NCI-H1436 treated with DMSO at 0.1 percent for 48 hours (cell line): ENCODE data around the gene LPCAT2.
A peak's percentile ranks its signal among the peaks of the same experiment; 100 is the strongest.

ENCODE experiments used
- DNase-seq: peaks from one replicate; lab custom pipeline; 2025; lab: John Stamatoyannopoulos, UW

LPCAT2 gene, protein sequence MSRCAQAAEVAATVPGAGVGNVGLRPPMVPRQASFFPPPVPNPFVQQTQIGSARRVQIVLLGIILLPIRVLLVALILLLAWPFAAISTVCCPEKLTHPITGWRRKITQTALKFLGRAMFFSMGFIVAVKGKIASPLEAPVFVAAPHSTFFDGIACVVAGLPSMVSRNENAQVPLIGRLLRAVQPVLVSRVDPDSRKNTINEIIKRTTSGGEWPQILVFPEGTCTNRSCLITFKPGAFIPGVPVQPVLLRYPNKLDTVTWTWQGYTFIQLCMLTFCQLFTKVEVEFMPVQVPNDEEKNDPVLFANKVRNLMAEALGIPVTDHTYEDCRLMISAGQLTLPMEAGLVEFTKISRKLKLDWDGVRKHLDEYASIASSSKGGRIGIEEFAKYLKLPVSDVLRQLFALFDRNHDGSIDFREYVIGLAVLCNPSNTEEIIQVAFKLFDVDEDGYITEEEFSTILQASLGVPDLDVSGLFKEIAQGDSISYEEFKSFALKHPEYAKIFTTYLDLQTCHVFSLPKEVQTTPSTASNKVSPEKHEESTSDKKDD

DNA sequence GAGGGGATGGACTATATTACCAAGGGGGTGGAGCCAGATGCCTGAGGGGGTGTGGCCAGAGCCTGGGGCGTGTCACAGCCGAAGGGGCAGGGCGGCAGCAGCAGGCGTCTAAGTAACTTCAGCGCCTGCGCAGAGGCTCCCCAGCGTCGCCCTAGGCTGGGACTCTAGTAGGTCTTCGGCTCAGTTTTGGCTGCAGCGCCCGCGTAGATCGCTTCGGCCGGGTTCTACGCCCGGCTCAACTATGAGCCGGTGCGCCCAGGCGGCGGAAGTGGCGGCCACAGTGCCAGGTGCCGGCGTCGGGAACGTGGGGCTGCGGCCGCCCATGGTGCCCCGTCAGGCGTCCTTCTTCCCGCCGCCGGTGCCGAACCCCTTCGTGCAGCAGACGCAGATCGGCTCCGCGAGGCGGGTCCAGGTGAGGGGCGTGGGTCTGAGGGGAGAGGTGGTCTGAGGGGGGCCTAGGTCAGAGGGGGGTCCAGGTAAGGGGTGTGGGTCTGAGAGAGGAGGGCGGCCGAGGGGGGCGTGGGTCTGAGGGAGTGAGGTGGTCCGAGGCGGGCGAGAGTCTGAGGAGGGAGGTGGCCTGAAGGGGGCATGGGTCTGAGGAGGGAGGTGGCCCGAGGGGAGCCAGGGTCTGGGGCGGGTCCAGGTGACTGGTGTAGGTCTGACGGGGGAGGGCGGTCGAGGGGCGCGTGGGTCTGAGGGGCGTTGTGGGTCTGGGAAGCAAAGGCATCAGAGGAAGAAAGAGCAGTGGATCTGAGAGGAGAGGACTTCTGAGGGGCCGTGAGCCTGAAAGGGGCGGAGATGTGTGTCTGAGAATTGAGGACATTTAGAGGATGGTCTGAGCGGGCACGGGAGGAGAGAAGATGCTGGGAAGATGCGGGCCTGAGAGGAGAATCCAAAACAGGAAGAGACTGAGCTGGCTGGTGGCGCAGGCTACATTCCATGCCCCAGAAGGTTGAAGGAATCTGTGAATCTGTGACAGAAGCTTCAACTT is at the start of gene LPCAT2:
Gene LPCAT2 (plus strand): TSS at position 132 of the 991 bp plus-strand sequence. CDS start 110 bp downstream, at position 242.
- no peak for DNase-seq

DNA sequence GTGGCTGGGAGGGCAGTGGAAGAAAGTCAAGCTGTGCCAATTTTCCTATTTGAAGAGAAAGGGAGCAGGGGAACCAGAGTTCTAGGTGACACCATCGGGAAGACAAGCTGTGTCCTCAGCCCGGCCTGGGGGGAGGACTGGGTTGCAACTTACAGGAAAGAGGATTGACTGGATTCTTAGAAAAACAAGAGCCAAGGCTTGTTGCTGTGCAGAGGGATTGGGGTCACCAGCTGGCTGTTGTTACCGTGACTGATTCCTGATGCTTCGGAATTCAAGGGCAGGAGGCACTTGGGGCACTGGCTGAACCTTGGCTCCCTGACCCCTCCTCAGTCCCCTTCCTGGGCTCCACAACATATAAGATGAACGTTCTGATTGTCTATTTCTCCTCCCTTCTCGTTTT is 46.6 kb upstream of the LPCAT2 start:
- no peak for DNase-seq

DNA sequence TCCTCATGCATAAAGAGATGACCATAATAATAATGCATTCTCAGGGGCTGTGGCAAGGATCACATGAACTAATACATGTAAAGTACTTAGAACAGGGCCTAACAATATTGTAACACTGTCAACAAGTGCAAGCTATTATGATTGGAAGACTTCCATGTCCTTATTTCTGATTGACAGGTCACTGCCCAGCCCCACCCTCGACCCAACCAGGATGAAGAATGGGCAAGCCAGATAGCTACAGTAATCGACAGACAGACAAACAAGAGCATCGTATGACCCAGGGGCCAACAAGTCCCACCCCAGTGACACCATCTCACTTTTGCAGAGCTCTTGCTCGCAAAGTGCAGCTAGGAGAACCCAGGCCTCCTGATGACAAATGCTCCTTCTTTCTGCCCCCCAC is 44.5 kb upstream of the LPCAT2 start:
- no peak for DNase-seq

DNA sequence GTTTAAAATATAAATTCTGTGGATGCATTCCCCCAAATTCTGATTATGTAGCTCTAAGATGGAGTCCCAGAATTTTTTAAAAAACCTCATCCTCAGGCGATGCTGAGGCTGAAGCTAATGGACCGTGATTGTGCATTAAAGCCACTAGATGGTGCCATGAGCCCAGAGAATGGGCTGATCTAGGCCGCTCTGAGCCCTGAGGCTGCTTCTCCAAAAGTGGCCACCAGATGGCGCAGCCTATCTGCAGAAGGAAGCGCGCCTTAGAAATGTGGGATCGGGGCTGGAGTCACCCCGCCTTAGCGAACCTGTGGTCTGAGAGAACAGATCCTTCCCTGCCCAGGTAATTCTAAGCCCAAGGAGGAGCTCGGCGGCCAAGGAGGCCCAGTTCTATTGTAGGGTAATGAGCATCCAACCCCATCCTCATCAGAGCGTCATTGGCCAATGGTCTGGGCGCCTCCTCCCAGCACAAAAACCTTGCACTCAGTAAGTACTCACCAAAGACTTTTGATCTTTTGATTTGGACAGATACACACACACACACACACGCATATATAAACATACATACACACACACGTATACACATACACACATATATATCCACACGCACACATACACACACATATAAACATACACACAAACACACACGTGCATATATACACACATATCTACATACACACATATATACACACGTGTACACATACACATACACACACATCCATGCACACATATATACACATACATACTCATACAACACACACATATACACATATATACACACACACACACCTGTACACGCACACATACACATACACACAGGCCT is 43.6 kb upstream of the LPCAT2 start:
- DNase-seq, result peak; percentile 10

DNA sequence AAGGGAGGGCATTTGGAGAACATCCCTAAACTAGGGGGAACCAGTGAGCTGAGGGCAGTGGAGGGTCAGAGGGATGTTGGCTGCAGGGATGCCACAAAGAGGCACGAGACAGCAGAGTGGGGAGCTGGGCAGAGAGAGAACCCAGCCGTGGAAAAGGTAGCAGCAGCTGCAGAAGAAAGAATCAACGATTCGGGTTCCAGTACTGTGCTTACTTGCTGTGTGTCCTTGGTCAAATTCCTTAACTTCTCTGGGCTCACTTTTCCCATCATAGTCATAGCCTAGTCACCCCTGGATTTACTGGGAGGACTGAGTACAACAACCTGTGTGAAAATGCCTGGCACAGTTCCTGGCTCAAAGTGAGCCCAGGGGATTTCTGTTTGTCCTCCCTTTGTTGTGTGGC is 42.7 kb upstream of the LPCAT2 start:
- no peak for DNase-seq

DNA sequence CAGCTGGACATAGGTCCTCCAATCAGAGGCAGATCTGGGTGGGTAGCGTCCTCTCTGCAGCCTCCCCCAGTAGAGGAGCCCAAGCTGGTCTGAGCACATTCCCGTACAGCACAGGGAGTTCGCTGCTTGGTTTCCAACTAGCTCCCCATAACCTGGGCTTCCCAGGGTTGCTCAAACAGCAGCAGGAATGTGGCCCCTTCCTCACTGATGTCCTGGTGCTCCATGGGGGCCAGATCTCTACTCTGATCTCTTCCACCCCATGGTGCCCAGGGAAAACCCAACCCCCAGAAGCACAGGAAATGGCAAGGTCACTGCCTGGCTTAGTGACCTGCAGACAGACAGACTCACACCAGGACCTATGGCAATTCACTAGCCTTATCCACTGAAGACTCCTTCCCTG is 41.0 kb upstream of the LPCAT2 start:
- no peak for DNase-seq

DNA sequence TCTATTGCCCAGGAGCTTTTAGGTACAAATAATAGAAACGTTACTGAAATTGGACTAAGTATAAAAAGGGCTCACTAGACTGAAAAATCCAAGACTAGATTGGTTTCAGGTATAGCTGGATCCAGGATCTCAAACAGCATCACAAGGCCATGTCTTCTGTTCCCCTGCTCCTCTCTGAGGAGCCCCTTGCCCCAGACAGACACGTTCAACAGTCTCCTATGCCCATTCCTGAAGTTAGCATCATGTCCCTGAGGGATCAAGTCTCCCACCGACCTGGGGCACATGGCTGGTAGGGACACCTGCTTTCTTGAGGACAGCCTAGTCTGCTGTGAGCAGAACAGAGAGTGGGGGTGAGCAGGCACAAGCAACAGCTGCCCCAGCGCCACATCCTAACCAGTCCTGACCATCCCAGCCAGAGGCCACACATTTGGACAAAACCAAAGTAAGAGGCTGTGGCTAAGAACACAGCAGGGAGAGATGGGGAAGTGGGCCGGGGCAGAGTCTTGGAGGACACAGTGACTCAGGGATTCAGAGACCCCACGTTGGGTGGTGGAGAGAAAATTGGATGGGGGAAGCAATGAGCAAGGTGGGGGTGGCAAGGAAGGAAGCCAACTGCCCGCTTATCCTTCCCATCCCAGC is 40.4 kb upstream of the LPCAT2 start:
- no peak for DNase-seq

DNA sequence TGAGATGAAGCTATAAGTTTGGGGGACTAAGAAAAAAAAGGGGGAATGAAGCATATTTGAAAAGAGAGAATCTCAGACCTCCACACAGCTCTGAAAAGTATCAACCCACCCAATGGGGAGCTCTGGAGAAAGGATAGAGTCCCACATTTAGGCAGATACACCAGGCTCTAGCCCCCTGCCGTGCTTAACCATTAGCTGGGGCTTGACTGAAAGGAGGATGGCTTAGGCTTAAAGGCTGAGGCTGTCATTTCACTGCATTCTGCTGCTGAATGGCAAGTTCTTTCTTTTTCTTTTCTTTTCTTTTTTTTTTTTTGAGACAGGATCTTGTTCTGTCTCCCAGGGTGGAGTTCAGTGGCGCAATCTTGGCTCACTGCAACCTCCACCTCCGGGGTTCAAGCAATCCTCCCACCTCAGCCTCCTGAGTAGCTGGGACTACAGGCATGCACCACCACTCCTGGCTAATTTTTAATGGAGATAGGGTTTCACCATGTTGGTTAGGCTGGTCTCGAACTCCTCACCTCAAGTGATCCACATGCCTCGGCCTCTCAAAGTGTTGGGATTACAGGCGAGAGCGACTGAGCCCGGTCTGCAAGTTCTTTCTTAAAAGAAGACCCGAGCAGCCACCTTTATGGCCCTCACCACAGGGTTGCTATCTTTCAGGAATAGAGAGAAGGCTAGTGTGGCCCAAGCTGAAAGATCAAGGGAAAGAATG is 38.9 kb upstream of the LPCAT2 start:
- no peak for DNase-seq

DNA sequence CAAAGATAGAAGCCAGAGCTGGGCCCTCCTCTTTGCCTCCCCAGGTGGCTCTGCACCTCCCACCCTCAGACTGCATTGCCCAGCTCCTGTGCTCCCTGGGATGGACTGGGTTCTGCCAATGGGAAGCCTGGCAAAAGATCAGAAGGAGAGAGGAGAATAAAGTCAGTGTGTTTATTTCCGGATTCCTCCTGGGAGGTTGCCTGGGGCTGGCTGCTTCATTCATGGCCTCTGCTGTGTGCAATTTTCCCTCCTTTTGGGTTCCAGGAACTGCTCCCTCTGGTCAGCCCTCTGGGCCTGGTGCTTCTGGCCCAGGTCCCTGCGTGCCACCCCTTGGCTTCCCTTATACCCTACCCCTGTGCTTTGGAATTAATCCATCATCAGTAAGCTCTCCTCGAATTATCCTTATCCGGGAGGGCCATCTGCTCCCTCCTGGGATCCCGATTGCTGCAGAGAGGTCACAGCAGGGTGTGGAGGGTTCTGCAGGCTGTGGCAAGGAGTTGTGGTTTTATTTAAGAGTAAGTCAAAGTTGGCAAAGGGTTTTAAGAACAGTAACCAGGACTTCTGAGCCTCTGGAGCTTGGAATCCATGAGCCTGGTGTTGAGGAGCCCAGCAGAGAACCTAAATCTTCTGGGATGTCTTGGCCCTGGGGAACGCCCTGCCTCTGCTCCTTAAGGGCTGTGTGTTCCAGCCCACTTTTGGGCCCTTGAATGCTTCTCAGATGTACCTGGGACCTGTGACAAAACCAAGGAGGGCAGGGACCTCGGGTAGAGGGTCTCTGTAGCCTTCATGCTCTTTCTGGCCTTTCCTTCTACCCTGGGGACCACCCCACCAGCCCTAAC is 38.1 kb upstream of the LPCAT2 start:
- no peak for DNase-seq

DNA sequence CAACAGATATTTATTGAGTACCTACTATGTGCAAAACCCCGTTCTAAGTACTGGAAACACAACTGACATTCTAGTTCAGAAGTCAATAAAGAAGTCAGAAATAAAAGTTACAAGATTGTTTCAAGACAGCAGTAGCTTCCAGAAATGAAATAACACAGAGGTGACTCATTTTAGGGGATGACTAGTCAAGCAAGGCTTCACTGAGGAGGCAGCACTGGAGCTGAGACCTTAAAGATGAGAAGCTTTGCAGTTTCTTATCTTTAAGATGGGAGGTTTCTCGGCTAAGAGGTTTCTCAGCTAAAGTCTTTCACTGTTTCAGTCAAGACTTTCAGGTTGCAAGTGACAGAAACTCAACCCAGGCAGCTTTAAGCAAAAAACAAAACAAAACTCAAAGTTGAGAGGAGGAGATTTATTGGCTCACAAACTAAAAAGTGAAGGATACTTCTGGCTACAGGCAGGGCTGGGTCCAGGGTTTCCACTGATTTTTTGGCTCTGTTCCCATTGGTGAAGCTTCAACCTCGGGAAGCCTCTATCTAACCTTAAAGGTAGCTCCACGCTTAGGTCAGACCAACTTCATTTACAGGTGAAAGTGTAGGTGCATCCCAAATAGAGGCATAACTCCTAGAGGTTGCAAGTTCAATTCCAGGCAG is 37.3 kb upstream of the LPCAT2 start:
- DNase-seq, result no peak

DNA sequence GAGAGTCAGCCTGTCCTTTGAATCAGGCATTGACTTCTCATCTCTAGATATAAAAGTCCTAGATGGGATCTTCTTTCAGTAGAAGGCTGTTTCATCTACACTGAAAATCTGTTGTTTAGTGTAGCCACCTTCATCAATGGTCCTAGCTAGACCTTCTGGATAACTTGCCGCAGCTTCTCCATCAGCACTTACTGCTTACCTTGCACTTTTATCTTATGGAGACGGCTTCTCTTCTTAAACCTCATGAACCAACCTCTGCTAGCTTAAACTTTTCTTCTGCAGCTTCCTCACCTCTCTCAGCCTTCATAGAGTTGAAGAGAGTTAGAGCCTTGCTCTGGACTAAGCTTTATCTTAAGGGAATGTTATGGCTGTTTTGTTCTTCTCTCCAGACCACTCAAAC is 35.3 kb upstream of the LPCAT2 start:
- no peak for DNase-seq

DNA sequence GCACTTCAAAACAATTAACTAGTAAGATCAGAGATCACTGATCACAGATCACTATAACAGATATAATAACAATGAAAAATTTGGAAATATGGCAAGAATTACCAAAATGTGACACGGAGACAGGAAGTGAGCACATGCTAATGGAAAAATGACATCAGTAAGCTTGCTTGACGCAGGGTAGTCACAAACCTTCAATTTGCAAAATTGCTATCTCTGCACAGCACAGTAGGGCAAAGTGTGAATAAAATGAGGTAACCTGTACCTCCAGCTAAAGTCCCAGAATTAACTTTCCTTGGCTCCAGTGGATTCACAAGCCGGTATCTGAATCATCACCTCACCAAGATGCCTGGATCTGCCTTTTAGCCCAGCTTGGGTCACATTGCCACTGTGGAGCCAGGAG is 34.1 kb upstream of the LPCAT2 start:
- DNase-seq, result no peak

DNA sequence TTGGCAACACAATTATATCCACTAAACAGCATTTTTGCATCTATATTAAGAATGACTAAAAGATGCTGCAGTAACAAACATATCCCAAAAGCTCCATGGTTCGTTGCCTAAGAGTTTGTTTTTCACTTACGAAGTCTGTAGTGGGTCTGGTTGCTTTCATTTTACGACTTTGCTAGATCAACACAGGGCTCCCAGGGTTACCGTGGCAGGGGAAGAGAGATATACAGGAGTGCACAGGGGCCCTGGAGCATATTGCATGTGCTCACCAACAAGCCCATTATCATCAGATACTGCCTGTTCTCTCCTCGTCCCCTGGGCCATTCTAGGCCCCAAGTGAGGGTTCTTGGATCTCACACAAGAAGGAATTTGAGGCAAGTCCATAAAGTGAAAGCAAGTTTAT is 33.0 kb upstream of the LPCAT2 start:
- no peak for DNase-seq

DNA sequence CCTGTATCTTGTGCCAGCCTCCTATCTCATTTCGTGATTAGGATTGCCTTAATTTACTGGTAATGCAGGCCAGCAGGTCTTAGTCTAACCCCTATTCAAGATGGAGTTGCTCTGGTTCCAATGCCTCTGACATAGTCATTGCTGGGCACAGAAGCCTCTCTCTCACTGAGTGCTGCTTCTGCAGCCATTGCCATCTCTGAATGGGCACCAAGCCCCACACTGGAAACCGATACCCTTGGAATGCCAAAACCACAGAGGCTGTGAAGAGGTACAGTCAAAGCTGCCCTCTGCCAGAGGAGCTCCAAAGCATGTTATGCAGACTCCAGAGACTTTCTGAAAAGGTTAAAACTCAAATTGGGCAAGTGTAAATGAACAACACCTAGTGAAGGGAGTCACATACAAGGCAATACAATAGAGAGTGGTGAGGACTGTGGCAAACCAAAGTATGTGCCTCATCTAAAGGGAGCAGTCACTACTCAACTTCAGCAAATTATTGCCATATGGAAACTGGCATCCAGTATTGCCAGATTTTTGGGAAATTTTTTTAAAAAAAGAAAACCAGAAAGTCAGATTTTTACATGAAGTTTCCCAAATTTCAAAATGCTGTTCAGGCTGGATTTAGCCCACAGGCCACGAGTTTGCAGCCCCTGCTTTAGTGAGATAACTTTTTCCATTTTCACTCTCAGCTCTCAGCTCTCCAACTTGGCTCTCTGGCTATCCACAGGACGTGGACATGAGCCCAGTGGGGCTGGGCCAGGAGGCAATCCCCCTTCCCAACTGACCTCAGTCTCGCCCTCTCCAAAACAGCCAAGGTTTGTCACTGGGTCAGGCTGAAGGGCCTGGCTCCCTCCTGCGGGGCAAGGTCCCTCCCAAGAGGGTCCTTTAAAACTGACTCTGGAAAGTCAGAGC is 32.0 kb upstream of the LPCAT2 start:
- DNase-seq, result no peak

DNA sequence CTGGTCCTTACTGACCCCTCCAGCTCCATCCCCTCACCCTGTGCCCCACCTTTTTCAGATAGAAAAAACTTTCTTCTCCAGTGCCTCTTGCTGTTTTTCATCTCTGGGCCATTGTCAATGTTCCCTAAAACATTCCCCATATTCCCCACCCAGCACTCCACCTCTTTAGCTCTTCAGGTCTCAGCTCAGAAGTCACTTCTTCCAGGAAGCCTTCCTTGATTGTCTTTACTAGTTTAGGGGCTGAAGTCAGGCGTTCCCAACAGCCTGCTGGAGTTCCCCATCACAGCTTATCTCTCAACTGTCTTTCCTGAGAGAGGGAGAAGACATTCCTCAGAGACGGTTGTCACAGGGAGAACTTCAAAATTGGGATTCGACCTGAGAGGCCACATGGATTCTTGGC is 31.1 kb upstream of the LPCAT2 start:
- no peak for DNase-seq

DNA sequence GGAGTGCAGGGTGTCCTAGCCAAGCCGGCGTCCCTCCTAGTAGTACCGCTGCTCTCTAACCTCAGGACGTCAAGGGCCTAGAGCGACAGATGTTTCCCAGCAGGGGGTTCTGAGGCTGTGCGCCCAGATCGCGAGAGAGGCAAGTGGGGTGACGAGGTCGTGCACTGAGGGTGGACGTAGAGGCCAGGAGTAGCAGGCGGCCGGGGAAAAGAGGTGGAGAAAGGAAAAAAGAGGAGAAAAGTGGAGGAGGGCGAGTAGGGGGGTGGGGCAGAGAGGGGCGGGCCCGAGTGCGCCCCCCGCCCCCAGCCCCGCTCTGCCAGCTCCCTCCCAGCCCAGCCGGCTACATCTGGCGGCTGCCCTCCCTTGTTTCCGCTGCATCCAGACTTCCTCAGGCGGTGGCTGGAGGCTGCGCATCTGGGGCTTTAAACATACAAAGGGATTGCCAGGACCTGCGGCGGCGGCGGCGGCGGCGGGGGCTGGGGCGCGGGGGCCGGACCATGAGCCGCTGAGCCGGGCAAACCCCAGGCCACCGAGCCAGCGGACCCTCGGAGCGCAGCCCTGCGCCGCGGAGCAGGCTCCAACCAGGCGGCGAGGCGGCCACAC is 29.9 kb upstream of the LPCAT2 start, which contains the start of gene MMP2:
Gene MMP2 (plus strand): TSS at position 372 of the 603 bp plus-strand sequence. CDS start 282 bp downstream, outside the sequence.
- DNase-seq, result no peak

DNA sequence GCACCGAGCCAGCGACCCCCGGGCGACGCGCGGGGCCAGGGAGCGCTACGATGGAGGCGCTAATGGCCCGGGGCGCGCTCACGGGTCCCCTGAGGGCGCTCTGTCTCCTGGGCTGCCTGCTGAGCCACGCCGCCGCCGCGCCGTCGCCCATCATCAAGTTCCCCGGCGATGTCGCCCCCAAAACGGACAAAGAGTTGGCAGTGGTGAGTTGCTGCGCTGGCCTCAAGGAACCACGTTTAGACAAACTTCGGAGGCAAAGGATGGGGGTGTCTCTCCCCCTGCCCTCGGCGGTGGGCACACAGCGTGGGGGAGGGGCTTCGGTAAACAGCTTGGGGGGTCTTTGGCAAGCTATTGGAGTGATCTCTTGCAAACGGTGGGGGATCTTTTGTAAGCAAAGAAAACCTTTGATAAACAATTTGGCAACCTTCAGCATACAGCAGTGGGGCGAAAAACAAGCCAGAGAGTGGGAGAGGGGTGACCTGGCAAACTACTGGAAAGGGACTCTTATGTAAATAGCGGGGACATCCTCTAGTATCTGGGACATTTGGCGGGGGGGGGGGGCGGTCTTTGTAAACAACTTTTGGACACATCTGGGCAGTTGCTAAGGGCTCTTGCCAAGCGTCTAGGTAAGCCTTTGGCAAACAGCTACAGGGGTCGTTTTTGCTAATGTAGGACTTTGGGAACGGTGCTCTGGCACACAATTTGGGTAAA is 29.3 kb upstream of the LPCAT2 start:
- no peak for DNase-seq
